ENCODE results near the gene TPCN2.

GRCh38 chr11:69100454-69101114, 51.9 kb downstream of the TPCN2 start:
- TF ChIP-seq CTCF (IDR thresholded peaks at IDR 0.05; ENCODE audit: poor library complexity, severe bottlenecking) (no peak), TAF1 (IDR thresholded peaks at IDR 0.05; ENCODE audit: low read depth) (no peak), POLR2AphosphoS5 (IDR thresholded peaks at IDR 0.05) (no peak)

Measured in neural cell (in vitro differentiated cells).